Progenitor cell of endocrine pancreas (in vitro differentiated cells): Measurements from ENCODE around the gene RPL29. TPM values are rescaled to one million over a fixed set of nuclear protein-coding genes. Genes with fewer than 3 reads are reported as not detected.

Source experiments
- DNase-seq: peaks from one replicate; pipeline ENCODE4 v3.0.0; 2021; ENCODE audit warnings: low spot score; ENCODE audit not compliant: unreplicated experiment
- H3K27ac Mint-ChIP-seq: 2 replicates; pipeline ENCODE4 v1.8.0; 2021; ENCODE audit warnings: mild to moderate bottlenecking, moderate library complexity, mixed read lengths
- H3K27me3 Mint-ChIP-seq: 2 replicates; pipeline ENCODE4 v1.8.0; 2021; ENCODE audit warnings: mixed read lengths
- H3K36me3 Mint-ChIP-seq: 2 replicates; pipeline ENCODE4 v1.8.0; 2022; ENCODE audit warnings: mixed read lengths; ENCODE audit not compliant: insufficient read depth
- H3K4me1 Mint-ChIP-seq: 2 replicates; pipeline ENCODE4 v1.8.0; 2021; ENCODE audit warnings: low read depth, mixed read lengths
- H3K4me3 Mint-ChIP-seq: 2 replicates; pipeline ENCODE4 v1.8.0; 2021; ENCODE audit warnings: low read depth, mild to moderate bottlenecking, moderate library complexity, mixed read lengths
- H3K9me3 Mint-ChIP-seq: 2 replicates; pipeline ENCODE4 v1.8.0; 2021; ENCODE audit warnings: low read depth, mixed read lengths
- total RNA-seq: library from RNA; stranded (reverse); gene quantifications from 2 replicates; pipeline ENCODE4 v1.2.1, GENCODE V29; 2021
- TF ChIP-seq, protein P1 (sequence below): fragments of 200-600 bp; sonication (generic); IDR thresholded peaks from one replicate; pipeline ENCODE4 v1.5.0; 2021; ENCODE audit warnings: antibody characterized with exemption, mild to moderate bottlenecking; ENCODE audit not compliant: unreplicated experiment

RPL29 gene
- total RNA-seq, 1 donor from 2014 or later, result 1,236 TPM

DNA sequence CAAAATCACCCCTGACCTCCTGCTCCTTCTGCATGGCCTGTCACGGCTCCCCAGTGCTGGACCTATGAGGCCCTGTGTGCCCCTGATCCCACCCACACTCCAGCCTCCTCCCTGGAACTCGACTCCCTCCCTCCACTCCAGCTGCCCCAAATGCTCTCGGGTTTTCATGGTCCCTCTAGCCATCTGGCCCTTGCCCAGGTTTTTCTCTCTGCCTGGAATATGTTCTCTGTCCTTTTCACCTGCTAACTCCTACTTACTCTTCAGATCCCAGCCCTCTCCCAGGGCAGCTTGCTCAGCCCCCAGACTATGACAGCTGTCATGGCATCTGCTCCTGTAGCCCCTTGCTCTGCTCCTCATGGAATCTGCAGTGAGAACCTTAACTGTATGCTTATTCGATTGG, 30.3 kb upstream of the RPL29 start:
- Mint-ChIP-seq H3K9me3 (no peaks in the 10 kb centered on the region), H3K36me3 (no peaks in the 10 kb centered on the region), H3K27me3 (peaks cover 12% of the 10 kb centered on the region), H3K27ac (no peak overlapping the region), H3K4me1 (peaks cover 2% of the 10 kb centered on the region), H3K4me3 (no peak overlapping the region)
- DNase-seq, result no peak
- TF ChIP-seq, protein P1, sequence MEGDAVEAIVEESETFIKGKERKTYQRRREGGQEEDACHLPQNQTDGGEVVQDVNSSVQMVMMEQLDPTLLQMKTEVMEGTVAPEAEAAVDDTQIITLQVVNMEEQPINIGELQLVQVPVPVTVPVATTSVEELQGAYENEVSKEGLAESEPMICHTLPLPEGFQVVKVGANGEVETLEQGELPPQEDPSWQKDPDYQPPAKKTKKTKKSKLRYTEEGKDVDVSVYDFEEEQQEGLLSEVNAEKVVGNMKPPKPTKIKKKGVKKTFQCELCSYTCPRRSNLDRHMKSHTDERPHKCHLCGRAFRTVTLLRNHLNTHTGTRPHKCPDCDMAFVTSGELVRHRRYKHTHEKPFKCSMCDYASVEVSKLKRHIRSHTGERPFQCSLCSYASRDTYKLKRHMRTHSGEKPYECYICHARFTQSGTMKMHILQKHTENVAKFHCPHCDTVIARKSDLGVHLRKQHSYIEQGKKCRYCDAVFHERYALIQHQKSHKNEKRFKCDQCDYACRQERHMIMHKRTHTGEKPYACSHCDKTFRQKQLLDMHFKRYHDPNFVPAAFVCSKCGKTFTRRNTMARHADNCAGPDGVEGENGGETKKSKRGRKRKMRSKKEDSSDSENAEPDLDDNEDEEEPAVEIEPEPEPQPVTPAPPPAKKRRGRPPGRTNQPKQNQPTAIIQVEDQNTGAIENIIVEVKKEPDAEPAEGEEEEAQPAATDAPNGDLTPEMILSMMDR, result no peak

DNA sequence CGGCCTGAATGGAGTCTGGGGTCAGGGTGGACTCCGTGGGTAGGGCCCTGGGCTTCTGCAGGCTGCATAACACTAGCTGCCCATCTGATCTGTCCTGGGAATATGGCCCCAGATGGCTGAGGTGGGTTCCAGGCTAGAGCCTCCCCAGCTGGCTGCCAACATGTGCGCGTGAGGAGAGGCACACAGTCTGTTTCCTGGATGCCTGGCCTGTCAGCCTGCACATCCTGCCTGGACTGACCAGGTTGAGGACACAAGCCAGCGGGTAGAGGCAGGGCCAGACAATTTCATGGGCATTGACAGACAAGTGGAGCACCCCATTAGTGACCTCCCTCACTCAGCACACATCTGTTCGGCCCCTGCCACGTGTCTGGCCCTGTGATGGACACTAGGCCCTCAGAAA, 29.8 kb upstream of the RPL29 start:
- Mint-ChIP-seq H3K4me3 (no peak overlapping the region), H3K27ac (no peak overlapping the region), H3K4me1 (peaks cover 2% of the 10 kb centered on the region), H3K36me3 (no peaks in the 10 kb centered on the region), H3K27me3 (peaks cover 12% of the 10 kb centered on the region), H3K9me3 (no peaks in the 10 kb centered on the region)
- TF ChIP-seq, protein P1, result no peak
- no peak for DNase-seq

DNA sequence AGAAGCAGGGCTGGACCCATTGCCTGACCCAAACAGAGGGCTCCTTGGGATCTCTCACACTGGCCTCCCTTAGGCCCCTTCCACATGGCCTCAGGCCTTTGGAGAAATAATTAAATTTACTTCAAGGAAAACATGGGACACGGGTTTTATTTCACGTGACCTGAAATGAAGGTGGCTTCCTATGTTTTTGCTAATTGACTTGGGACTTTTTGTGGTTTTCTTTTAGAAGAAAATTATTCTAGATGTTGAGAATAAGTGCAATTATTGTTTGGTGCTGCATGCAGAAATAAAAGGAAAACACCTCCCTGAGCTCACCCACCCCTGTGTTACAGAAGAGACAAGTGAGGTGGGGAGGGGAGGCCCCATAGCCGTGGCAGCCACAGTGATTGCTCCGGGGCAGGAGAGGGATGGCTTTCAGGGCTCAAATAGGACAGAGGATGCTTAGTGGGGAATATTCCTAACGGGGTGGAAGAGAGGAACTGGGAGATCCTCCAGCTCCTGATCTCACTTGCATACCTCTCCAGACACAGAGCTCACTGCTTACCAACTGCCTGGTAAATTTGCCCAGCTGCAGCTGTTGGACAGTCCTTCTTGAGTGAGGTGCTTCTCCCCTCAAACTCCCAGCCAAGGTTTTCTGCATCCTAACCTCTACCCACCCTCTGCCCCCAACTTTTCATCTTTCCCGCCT, 29.2 kb upstream of the RPL29 start:
- no peak for DNase-seq
- Mint-ChIP-seq H3K4me3 (no peak overlapping the region), H3K4me1 (peaks cover 2% of the 10 kb centered on the region), H3K9me3 (no peaks in the 10 kb centered on the region), H3K27ac (no peak overlapping the region), H3K27me3 (peaks cover 10% of the 10 kb centered on the region), H3K36me3 (no peaks in the 10 kb centered on the region)
- TF ChIP-seq, protein P1, result no peak

DNA sequence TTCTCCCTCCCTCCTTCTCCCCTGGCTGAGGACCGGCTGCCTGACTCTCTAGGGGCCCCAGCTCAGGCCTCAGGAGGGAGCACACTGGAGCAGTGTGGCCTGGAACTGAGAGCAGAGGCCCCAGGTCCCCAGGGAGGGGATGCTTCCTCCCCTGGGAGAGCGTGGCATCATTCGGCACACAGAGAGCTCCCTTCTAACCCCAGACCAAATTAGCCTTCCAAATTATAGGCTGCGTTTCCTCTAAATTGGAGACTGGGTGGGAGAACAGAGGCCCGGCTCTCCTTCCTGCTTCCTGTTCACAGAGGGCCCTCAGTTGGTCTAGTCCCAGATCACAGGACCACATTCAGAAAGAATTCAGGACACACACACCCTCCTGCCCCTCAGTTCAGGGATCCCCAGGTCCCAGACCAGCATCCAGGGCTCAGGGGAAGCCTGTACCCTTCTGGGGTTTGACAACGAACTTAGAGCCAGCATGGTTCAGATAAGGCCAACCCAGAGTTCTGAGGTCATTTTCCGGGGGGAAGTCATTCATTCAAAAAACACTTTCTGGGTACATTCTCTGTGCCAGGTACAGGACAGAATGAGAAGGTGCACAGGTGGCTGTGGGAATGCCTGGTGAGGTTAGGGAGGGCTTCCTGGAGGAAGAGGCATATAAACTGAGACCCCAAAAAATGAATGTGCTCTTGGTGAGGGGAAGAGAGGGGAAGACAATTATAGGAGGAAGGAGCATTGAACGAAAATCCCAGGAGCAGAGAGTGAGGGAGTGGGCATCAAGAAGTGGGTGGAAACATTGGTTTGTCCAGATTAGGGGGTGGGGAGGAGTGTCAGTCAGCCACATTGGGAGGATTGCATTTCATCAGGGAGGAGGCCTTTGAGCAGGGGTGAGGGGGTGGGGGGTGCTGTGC, 28.4 kb upstream of the RPL29 start:
- TF ChIP-seq, protein P1, result no peak
- peaks cover 2% of the 10 kb centered on the region for H3K4me1 Mint-ChIP-seq
- H3K9me3 Mint-ChIP-seq, result no peaks in the 10 kb centered on the region
- no peak overlapping the region for H3K27ac Mint-ChIP-seq
- no peak for DNase-seq
- H3K27me3 Mint-ChIP-seq, result peaks cover 9% of the 10 kb centered on the region
- H3K4me3 Mint-ChIP-seq, result no peak overlapping the region
- no peaks in the 10 kb centered on the region for H3K36me3 Mint-ChIP-seq

DNA sequence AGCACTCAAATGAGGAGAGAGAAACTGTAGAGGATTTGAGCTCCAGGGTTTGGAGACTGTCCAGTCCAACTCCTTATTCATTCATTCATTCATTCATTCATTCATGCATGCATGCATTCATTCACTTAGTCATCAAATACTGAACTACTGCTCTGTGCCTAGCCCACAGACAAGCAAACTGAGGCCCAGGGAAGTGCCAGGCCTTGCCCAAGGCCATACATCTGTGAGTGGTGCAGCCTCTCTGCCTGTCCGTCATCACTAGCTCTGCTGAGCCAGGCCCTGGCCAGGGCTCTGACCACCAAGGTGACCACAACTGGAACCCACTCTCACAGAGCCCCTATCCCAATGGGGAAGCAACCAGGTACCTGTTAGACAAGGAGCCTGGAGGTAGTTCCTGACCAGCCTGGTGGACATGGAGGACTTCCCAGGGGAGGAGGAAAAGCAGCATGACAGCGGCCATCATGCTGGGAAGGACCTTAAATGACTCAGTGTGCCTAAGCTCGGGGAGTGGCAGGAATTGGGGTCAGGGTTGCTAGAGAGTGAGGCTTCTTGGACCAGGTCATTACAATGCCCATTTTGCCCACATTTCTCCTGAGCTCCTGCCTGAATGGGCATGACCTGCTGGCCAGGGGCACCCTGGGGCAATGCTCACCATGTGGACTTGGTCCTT, 27.5 kb upstream of the RPL29 start:
- H3K4me1 Mint-ChIP-seq, result no peaks in the 10 kb centered on the region
- peaks cover 9% of the 10 kb centered on the region for H3K27me3 Mint-ChIP-seq
- TF ChIP-seq, protein P1, result no peak
- H3K36me3 Mint-ChIP-seq, result no peaks in the 10 kb centered on the region
- DNase-seq, result no peak
- no peak overlapping the region for H3K4me3 Mint-ChIP-seq
- H3K27ac Mint-ChIP-seq, result no peak overlapping the region
- no peaks in the 10 kb centered on the region for H3K9me3 Mint-ChIP-seq
